Measurements from ENCODE around the gene AP2B1. TPM values are rescaled to one million over a fixed set of nuclear protein-coding genes. Genes with fewer than 3 reads are reported as not detected.

The AP2B1 gene
- total RNA-seq, 2 donors from 2014 or later: 132 to 152 TPM

- DNase-seq (no peak), ATAC-seq (peak in 1 of 2 donors; percentile 38)
- intact Hi-C loops (cut with DNase I): loop anchor here in 1 of 2 donors (5.0 kb wide), 1 partner anchor 132 kb away; no protein-coding TSS in a partner anchor
These were observed 27.7 kb downstream of the AP2B1 start for GRCh38 chr17:35614810-35615209.

- ATAC-seq (no peak), DNase-seq (no peak)
- intact Hi-C loops (cut with DNase I): no loop called here
These were observed 29.4 kb downstream of the AP2B1 start for GRCh38 chr17:35616536-35616935.

- intact Hi-C loops (cut with DNase I): no loop called here
- ATAC-seq: peak in 1 of 2 donors; percentile 47
- DNase-seq: no peak
These were observed 30.4 kb downstream of the AP2B1 start for GRCh38 chr17:35617505-35617904.

GRCh38 chr17:35618628-35619027, 31.5 kb downstream of the AP2B1 start:
- ATAC-seq: no peak
- intact Hi-C loops (cut with DNase I): no loop called here

DNA sequence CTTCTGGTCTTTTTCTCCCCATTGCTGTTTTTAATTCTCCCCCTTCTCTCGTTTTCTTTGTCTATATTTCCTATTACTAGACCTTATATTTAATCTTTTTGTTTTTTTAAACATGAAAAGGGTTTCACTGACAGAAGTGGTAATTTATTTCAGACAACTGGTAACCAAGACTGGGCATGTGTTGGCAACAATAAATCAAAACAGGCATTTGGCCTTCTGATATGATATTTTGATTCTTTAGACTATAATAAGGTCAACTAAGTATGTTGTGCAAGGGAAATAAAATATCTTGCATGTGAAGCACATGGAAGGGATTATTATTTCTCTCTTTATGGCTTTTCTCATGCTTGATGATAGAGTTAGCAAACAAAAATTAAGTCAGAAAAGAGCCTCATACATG, 34.6 kb downstream of the AP2B1 start:
- intact Hi-C loops (cut with DNase I): no loop called here
- no peak for ATAC-seq
- DNase-seq: no peak

More at GRCh38 chr17:35618628-35619027, 31.5 kb downstream of the AP2B1 start:
- DNase-seq: no peak

DNA sequence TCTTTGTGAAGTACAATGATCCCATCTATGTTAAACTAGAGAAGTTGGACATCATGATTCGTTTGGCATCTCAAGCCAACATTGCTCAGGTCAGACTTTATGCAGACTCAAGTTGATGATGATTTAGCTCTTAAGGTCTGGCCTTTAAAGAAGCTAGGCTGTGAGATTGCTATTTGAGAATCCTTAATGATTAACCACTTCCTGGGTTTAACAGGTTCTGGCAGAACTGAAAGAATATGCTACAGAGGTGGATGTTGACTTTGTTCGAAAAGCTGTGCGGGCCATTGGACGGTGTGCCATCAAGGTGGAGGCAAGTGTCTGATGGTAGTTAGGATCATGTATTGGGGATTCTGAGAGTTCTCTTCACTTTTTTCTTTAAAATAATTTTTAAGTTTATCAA, 40.3 kb downstream of the AP2B1 start:
- intact Hi-C loops (cut with DNase I): no loop called here
- ATAC-seq: no peak
- DNase-seq: no peak

DNA sequence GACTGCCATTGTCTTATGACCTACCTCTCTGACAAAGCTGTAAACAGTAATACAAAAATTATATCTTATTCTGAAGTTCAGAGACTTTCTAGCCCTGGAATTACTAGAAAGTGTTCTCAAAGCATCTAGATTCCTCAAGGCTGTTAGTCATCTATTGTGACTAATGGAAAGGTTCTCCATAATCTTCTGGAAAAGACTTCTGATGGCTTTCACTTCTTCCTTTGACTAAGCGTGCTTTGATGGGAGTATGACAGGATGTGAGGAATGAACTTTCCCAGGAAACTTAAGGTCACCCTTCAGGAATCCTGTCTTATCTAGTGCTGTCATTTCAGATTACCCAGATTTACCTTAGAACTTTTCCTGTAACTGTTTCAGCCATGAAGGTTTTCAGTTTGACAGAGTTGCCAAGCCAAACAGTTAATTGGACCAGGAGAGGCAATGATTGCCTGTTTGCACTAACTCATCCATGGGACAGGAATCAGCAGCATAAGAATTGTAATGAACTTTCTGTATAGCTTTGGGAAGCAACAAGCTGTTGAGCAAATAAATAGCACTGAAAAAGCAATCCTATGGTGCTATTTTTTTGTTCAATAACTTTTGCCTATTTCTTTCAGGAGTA, 43.5 kb downstream of the AP2B1 start:
- intact Hi-C loops (cut with DNase I): loop anchor here in 1 of 2 donors (10.0 kb wide), 1 partner anchor 64 kb away; no protein-coding TSS in a partner anchor
- no peak for DNase-seq
- ATAC-seq: peak in 1 of 2 donors; percentile 68

GRCh38 chr17:35641032-35641431, 53.9 kb downstream of the AP2B1 start:
- intact Hi-C loops (cut with DNase I): no loop called here
- no peak for DNase-seq
- no peak for ATAC-seq

- intact Hi-C loops (cut with DNase I): no loop called here
- ATAC-seq (no peak), DNase-seq (no peak)
These were observed 58.8 kb downstream of the AP2B1 start for GRCh38 chr17:35645923-35646322.

GRCh38 chr17:35651467-35651866, 64.3 kb downstream of the AP2B1 start:
- intact Hi-C loops (cut with DNase I): loop anchor here in 1 of 2 donors (10.0 kb wide), 1 partner anchor 93 kb away; no protein-coding TSS in a partner anchor
- ATAC-seq (no peak), DNase-seq (no peak)

DNA sequence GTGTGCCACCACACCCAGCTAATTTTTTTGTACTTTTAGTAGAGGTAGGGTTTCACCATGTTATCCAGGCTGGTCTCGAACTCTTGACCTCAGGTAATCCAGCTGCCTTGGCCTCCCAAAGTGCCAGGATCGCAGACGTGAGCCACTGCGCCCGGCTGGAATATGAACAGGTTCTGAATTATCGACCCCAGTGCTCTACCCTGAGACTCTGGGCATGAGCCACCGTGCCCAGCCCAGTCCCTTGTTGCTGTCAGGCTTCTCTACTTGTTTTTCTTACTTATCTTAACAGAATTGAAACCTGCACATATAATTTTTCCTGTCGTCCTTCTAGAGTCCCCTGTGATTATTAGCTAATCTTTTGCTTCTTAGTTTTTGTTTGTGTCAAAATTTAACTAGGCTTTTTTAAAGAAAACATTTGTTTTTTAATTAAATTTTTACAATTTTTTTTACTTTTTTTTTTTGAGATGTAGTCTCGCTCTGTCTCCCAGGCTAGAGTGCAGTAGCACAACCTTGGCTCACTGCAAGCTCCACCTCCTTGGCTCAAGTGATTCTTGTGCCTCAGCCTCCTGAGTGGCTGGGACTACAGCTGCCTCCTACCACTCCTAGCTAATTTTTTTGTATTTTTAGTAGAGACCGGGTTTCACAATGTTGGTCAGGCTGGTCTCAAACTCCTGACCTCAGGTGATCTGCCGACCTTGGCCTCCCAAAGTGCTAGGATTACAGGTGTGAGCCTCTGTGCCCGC, 66.7 kb downstream of the AP2B1 start:
- DNase-seq: no peak
- no peak for ATAC-seq
- intact Hi-C loops (cut with DNase I): loop anchor here in 1 of 2 donors (10.0 kb wide), 1 partner anchor 91 kb away; no protein-coding TSS in a partner anchor

- no peak for ATAC-seq
- no peak for DNase-seq
- intact Hi-C loops (cut with DNase I): loop anchor here in 1 of 2 donors (10.0 kb wide), 1 partner anchor 89 kb away; no protein-coding TSS in a partner anchor
These were observed 68.2 kb downstream of the AP2B1 start for GRCh38 chr17:35655303-35655702.

DNA sequence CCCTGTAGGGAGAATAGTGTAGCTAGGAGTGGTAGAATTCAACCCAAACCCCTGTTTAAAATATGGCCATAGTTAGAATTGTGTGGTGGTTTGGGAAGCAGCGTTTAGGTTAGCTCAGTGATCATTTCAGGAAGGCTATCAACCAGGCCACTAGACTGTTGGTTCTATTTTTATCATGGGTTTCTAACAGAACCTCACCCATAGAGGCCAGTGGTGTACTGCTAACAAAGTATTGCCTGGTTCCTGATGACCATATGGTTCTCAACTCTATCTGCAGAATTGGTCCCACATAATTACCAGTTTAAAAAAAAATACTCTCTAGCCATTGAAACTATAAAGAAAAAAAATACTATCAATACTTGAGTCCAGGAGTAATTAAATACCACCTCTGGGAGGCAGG, 73.8 kb downstream of the AP2B1 start:
- intact Hi-C loops (cut with DNase I): no loop called here
- DNase-seq (no peak), ATAC-seq (peak; percentile 36 to 79)

- DNase-seq (no peak), ATAC-seq (no peak)
- intact Hi-C loops (cut with DNase I): no loop called here
These were observed 77.6 kb downstream of the AP2B1 start for GRCh38 chr17:35664685-35665084.

GRCh38 chr17:35665662-35666061, 78.5 kb downstream of the AP2B1 start:
- intact Hi-C loops (cut with DNase I): no loop called here
- no peak for ATAC-seq
- no peak for DNase-seq

- intact Hi-C loops (cut with DNase I): no loop called here
- ATAC-seq (peak in 1 of 2 donors; percentile 15), DNase-seq (no peak)
These were observed 78.9 kb downstream of the AP2B1 start for GRCh38 chr17:35666070-35666469.

GRCh38 chr17:35666967-35667532, 79.9 kb downstream of the AP2B1 start:
- peak in 1 of 2 donors; percentile 72 for ATAC-seq
- intact Hi-C loops (cut with DNase I): no loop called here
- no peak for DNase-seq

- intact Hi-C loops (cut with DNase I): no loop called here
- DNase-seq (no peak), ATAC-seq (no peak)
These were observed 81.7 kb downstream of the AP2B1 start for GRCh38 chr17:35668802-35669201.

DNA sequence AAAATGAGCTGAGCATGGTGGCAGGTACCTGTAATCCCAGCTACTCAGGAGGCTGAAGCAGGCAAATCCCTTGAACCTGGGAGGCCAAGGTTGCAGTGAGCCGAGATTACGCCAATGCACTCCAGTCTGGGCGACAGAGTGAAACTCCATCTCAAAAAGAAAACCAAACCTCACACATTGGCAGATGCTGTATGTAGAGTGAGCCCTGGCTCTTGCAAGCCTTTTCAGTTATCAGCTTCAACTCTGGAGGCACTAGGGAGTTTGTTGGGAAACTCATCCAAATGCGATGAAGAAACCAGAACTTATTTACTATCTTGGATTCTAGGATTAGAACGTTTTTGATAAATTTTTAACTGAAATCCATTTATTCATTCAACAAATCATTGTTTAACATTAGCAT, 87.4 kb downstream of the AP2B1 start:
- intact Hi-C loops (cut with DNase I): loop anchor here in 1 of 2 donors (10.0 kb wide), 1 partner anchor 50 kb away; no protein-coding TSS in a partner anchor
- DNase-seq (no peak), ATAC-seq (peak in 1 of 2 donors; percentile 50)

GRCh38 chr17:35676441-35676840, 89.3 kb downstream of the AP2B1 start:
- no peak for DNase-seq
- no peak for ATAC-seq
- intact Hi-C loops (cut with DNase I): loop anchor here in 1 of 2 donors (10.0 kb wide), 1 partner anchor 48 kb away; no protein-coding TSS in a partner anchor
